Activated naive CD8-positive, alpha-beta T cell treated with anti-CD3 and anti-CD28 coated beads, Interleukin-2, amount 50 U/mL, for 24 hours (primary cell): ENCODE measurements around the gene GPALPP1.
"Not testable (repeated sequence)": the region's sequence is repeated elsewhere in the genome, so short reads cannot be mapped to it uniquely, and the experiment has no call there.

Experiments
- ATAC-seq: fragments of 150-1000 bp; cut with Tn5 transposase; one replicate; pipeline ENCODE4 v1.10.0; 2021
- DNase-seq: peaks from one replicate; pipeline ENCODE4 v3.0.0; 2021
- H3K27ac Mint-ChIP-seq: one replicate; pipeline ENCODE4 v1.8.0; 2021; ENCODE audit warnings: mild to moderate bottlenecking, mixed read lengths
- H3K27me3 Mint-ChIP-seq: one replicate; pipeline ENCODE4 v1.8.0; 2021; ENCODE audit warnings: mixed read lengths
- H3K36me3 Mint-ChIP-seq: one replicate; pipeline ENCODE4 v1.8.0; 2021; ENCODE audit warnings: low read depth, mixed read lengths
- H3K4me1 Mint-ChIP-seq: one replicate; pipeline ENCODE4 v1.8.0; 2021; ENCODE audit warnings: mixed read lengths
- H3K4me3 Mint-ChIP-seq: one replicate; pipeline ENCODE4 v1.8.0; 2021; ENCODE audit warnings: mild to moderate bottlenecking, moderate library complexity, mixed read lengths
- H3K9me3 Mint-ChIP-seq: one replicate; pipeline ENCODE4 v1.8.0; 2021; ENCODE audit warnings: mixed read lengths

Gene GPALPP1

GRCh38 chr13:45063889-45064288 is 74.6 kb downstream of the GPALPP1 start:
- not testable (repeated sequence) for ATAC-seq, H3K4me1 Mint-ChIP-seq, H3K27ac Mint-ChIP-seq, H3K9me3 Mint-ChIP-seq, DNase-seq, H3K4me3 Mint-ChIP-seq, H3K36me3 Mint-ChIP-seq
- peaks cover 31% of the 10 kb centered on the region for H3K27me3 Mint-ChIP-seq

- no peak for ATAC-seq
- DNase-seq = no peak
- no peak overlapping the region for H3K4me3 Mint-ChIP-seq
- H3K4me1 Mint-ChIP-seq = peaks cover 2% of the 10 kb centered on the region
- H3K9me3 Mint-ChIP-seq = no peaks in the 10 kb centered on the region
- peaks cover 33% of the 10 kb centered on the region for H3K27me3 Mint-ChIP-seq
- no peak overlapping the region for H3K27ac Mint-ChIP-seq
- no peaks in the 10 kb centered on the region for H3K36me3 Mint-ChIP-seq
These were observed 75.6 kb downstream of the GPALPP1 start for GRCh38 chr13:45064889-45065288.

- no peaks in the 10 kb centered on the region for H3K4me1 Mint-ChIP-seq
- ATAC-seq (no peak), DNase-seq (no peak)
- H3K27ac Mint-ChIP-seq = no peak overlapping the region
- no peak overlapping the region for H3K4me3 Mint-ChIP-seq
- H3K27me3 Mint-ChIP-seq = peaks cover 19% of the 10 kb centered on the region
- H3K36me3 Mint-ChIP-seq = no peaks in the 10 kb centered on the region
- no peaks in the 10 kb centered on the region for H3K9me3 Mint-ChIP-seq
These were observed 79.0 kb downstream of the GPALPP1 start for GRCh38 chr13:45068036-45069001.

GRCh38 chr13:45073809-45074208 is 84.5 kb downstream of the GPALPP1 start:
- ATAC-seq = no peak
- H3K27me3 Mint-ChIP-seq = peaks cover 16% of the 10 kb centered on the region
- no peak overlapping the region for H3K4me3 Mint-ChIP-seq
- no peaks in the 10 kb centered on the region for H3K4me1 Mint-ChIP-seq
- H3K36me3 Mint-ChIP-seq = no peaks in the 10 kb centered on the region
- peak overlapping the region; percentile 29 for H3K27ac Mint-ChIP-seq
- H3K9me3 Mint-ChIP-seq = no peaks in the 10 kb centered on the region
- no peak for DNase-seq

GRCh38 chr13:45074721-45075120 is 85.4 kb downstream of the GPALPP1 start:
- Mint-ChIP-seq H3K27me3 (peaks cover 13% of the 10 kb centered on the region), H3K9me3 (no peaks in the 10 kb centered on the region), H3K27ac (no peak overlapping the region), H3K36me3 (no peaks in the 10 kb centered on the region), H3K4me1 (no peaks in the 10 kb centered on the region), H3K4me3 (no peak overlapping the region)
- ATAC-seq = no peak
- DNase-seq = no peak

DNA sequence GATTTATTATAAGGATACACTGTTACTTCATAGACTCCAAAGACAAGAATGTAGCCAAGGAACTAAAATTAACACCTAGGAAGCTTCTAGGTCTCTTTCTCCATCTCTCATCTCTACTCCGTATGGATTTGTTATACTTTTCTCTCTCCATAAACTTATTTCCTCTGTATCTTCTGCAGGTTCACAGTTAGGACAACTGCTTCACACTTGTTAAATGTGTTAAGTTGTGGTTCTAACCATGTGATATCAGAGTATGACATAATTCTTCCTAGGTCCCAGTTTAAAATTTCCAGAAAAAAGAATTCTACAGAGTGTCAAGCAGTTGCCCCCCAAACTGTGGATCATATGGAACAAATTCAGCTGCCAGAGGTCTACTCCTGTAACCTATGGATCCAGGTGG is 88.7 kb downstream of the GPALPP1 start:
- no peak overlapping the region for H3K27ac Mint-ChIP-seq
- no peaks in the 10 kb centered on the region for H3K4me1 Mint-ChIP-seq
- no peak overlapping the region for H3K4me3 Mint-ChIP-seq
- no peaks in the 10 kb centered on the region for H3K9me3 Mint-ChIP-seq
- peaks cover 13% of the 10 kb centered on the region for H3K27me3 Mint-ChIP-seq
- DNase-seq = no peak
- no peaks in the 10 kb centered on the region for H3K36me3 Mint-ChIP-seq
- no peak for ATAC-seq
